Measurements from ENCODE around the gene BCAS4. TPM values are rescaled to one million over a fixed set of nuclear protein-coding genes. Genes with fewer than 3 reads are reported as not detected.
A peak's percentile ranks its signal among the peaks of the same experiment; 100 is the strongest.

The BCAS4 gene
- total RNA-seq = 1 to 10 TPM in 3 of 5 donors, under 1 TPM in 1, not detected in 1; under 0.01 to 2.8 (median 1.9) TPM
- 1 to 10 TPM in 2 of 3 donors, under 1 TPM in 1; 0.46 to 7.2 (median 5.6) TPM for polyA plus RNA-seq
- long read RNA-seq, donor 1, full-length matches to known transcripts = 2 of 2 reads
- long read RNA-seq, donor 1, partial matches to known transcripts = 0 of 2 reads
- long read RNA-seq, donor 1, other reads (novel, unspliced or antisense) = 0 of 2 reads
- long read RNA-seq, donor 2, full-length matches to known transcripts = 4 of 4 reads
- long read RNA-seq, donor 2, partial matches to known transcripts = 0 of 4 reads
- long read RNA-seq, donor 2, other reads (novel, unspliced or antisense) = 0 of 4 reads
- long read RNA-seq, donor 3 = 0 reads
- long read RNA-seq, donor 4, partial matches to known transcripts = 16 of 16 reads
- long read RNA-seq, donor 4, other reads (novel, unspliced or antisense) = 0 of 16 reads
- long read RNA-seq, donor 5 = 0 reads
- long read RNA-seq, donor 6, full-length matches to known transcripts = 2 of 143 reads
- long read RNA-seq, donor 6, partial matches to known transcripts = 141 of 143 reads
- long read RNA-seq, donor 6, other reads (novel, unspliced or antisense) = 0 of 143 reads
- long read RNA-seq, donor 7, full-length matches to known transcripts = 1 of 1 reads
- long read RNA-seq, donor 7, partial matches to known transcripts = 0 of 1 reads
- long read RNA-seq, donor 7, other reads (novel, unspliced or antisense) = 0 of 1 reads
- long read RNA-seq, donor 8, full-length matches to known transcripts = 2 of 2 reads
- long read RNA-seq, donor 8, partial matches to known transcripts = 0 of 2 reads
- long read RNA-seq, donor 8, other reads (novel, unspliced or antisense) = 0 of 2 reads
- long read RNA-seq, donor 9 = 0 reads
- long read RNA-seq, donor 10, full-length matches to known transcripts = 1 of 1 reads
- long read RNA-seq, donor 10, partial matches to known transcripts = 0 of 1 reads
- long read RNA-seq, donor 10, other reads (novel, unspliced or antisense) = 0 of 1 reads

GRCh38 chr20:50794846-50795634 is at the start of gene BCAS4:
TSS of gene BCAS4 (plus strand) at chr20:50795061. CDS start at chr20:50795084, 23 bp downstream.
- 0 to 2% (median 0%) methylated on average over 10 to 92 of the region's 92 CpGs for WGBS, 5 donors
- TF ChIP-seq POLR2A (IDR thresholded peaks at IDR 0.05) (no peak), CTCF (IDR thresholded peaks at IDR 0.05) (peak in 3 of 7 experiments; percentile 66 to 98 (median 88)), EP300 (IDR thresholded peaks at IDR 0.05) (no peak), POLR2AphosphoS5 (IDR thresholded peaks at IDR 0.05) (peak in 1 of 3 donors; percentile 26)
- no peaks in the 10 kb centered on the region for H3K27me3 ChIP-seq
- H3K27ac ChIP-seq = peak within 1 kb of the TSS; percentile 39 to 85 (median 76)
- H3K4me3 ChIP-seq = peak within 1 kb of the TSS; percentile 61 to 96 (median 78)
- peak; percentile 84 to 95 for DNase-seq
- no peaks in the 10 kb centered on the region for H3K9me3 ChIP-seq
- no peaks in the 10 kb centered on the region for H3K36me3 ChIP-seq
- peaks cover 18 to 51% (median 32%) of the 10 kb centered on the region in 4 donors for H3K4me1 ChIP-seq
- intact Hi-C loops (cut with DNase I; ENCODE audit: low total_unique reads) = no loop called here

- DNase-seq = no peak
- H3K4me3 ChIP-seq = no peak overlapping the region
- WGBS, 5 donors = 49 to 68% (median 60%) methylated on average over 2 of the region's 2 CpGs
- no peaks in the 10 kb centered on the region for H3K9me3 ChIP-seq
- no peak for TF ChIP-seq POLR2AphosphoS5 (IDR thresholded peaks at IDR 0.05)
- TF ChIP-seq CTCF (IDR thresholded peaks at IDR 0.05) = no peak
- no peak for TF ChIP-seq POLR2A (IDR thresholded peaks at IDR 0.05)
- no peak for TF ChIP-seq EP300 (IDR thresholded peaks at IDR 0.05)
- no peaks in the 10 kb centered on the region for H3K27me3 ChIP-seq
- peaks cover 38 to 91% (median 81%) of the 10 kb centered on the region in 4 donors for H3K4me1 ChIP-seq
- H3K36me3 ChIP-seq = peaks cover 5 to 15% (median 11%) of the 10 kb centered on the region in 4 donors
- intact Hi-C loops (cut with DNase I; ENCODE audit: low total_unique reads) = loop anchor here (10.0 kb wide), 1 partner anchor 121 kb away; no protein-coding TSS in a partner anchor
- H3K27ac ChIP-seq = peak overlapping the region; percentile 60 to 88 (median 87)
Observed at GRCh38 chr20:50745634-50746137, 49.2 kb upstream of the BCAS4 start.

- Histone ChIP-seq H3K27me3 (no peaks in the 10 kb centered on the region), H3K4me3 (no peak overlapping the region), H3K9me3 (no peaks in the 10 kb centered on the region), H3K27ac (peak overlapping the region; percentile 56 to 88 (median 87)), H3K36me3 (peaks cover 5 to 15% (median 11%) of the 10 kb centered on the region in 4 donors), H3K4me1 (peaks cover 38 to 85% (median 76%) of the 10 kb centered on the region in 4 donors)
- intact Hi-C loops (cut with DNase I; ENCODE audit: low total_unique reads) = loop anchor here (10.0 kb wide), 1 partner anchor 122 kb away; no protein-coding TSS in a partner anchor
- TF ChIP-seq CTCF (IDR thresholded peaks at IDR 0.05) (no peak), EP300 (IDR thresholded peaks at IDR 0.05) (no peak), POLR2AphosphoS5 (IDR thresholded peaks at IDR 0.05) (peak in 2 of 3 donors; percentile 24 to 67)
- WGBS, 5 donors = 31 to 41% (median 39%) methylated on average over 3 of the region's 3 CpGs
- DNase-seq = peak in 1 of 2 donors; percentile 87
Observed at GRCh38 chr20:50746138-50746940, 48.5 kb upstream of the BCAS4 start.
